KBM-7 (cell line): Measurements from ENCODE around the gene PLEKHG7.

Experiments
- DNase-seq: peaks from one replicate; pipeline ENCODE4 v3.0.0-alpha.2; 2015
- in situ Hi-C: fragments of 300-500 bp; cut with MboI; formaldehyde crosslinking; loops from 2 replicates; pipeline ENCODE4 v1.14.3; 2020; ENCODE audit warnings: low sequenced_read_pairs, low pct_unique_long_range_greater_than_20kb, mixed read lengths

Gene PLEKHG7

DNA sequence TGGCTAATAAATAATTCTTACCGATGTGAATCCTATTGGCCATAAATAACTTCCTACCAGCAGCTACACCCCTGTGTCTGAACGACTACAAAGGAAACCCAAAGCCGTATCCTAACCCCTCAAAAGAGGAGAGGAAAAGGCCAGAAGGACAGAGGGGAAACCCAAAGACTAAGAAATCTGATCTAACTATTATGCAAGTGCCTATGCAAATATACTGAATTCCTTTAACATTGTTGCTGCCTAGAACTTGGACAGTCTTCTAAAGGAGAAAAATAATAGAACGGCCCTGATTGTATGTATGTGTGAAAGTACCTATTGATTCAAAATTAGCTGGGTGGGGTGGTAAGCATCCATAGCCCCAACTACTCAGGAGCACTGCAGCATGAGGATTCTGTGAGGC lies 997 bp downstream of the PLEKHG7 start:
- in situ Hi-C loops: no loop called here
- DNase-seq: no peak

DNA sequence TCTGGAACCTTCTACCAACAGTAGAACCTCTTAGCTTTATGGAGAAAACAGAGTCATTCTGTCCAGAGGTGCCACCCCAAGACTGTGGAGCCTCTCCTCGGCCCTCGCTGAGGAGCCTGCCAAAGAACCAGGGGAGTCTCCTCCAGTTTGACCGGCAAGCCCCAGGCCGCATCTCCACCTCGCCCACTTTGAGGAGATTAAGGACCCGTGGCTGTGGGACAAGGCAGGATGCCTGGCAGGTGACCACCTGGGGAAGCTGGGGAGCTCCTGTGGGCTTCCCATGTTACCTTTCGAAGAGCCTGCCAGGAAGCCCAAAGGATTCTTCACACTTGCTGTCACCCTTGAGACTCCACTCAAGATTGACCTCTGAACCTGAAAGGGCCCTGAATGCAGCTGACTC lies 3.8 kb downstream of the PLEKHG7 start:
- in situ Hi-C loops: no loop called here
- no peak for DNase-seq

DNA sequence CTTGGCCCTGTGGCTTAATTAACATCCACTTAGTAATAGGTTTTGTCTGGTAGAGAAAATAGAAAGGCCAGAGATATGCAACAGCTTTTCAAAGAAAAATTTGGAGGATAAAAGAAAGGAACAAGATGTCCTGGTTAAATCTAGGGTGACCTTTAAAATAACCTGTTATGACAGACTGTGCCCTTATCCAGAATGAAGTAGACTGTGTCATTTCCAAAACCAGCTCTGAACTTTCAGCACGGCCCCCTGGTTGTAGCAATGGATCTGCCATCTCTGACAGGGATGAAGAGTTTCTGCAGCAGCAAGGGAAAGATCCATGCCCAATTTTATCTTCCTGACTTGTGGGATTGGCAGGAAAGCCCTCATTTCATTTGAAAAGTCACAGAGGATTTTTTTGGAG lies 5.1 kb downstream of the PLEKHG7 start:
- in situ Hi-C loops: no loop called here
- no peak for DNase-seq

GRCh38 chr12:92715625-92716024 lies 12.8 kb downstream of the PLEKHG7 start:
- in situ Hi-C loops: no loop called here
- DNase-seq: no peak

DNA sequence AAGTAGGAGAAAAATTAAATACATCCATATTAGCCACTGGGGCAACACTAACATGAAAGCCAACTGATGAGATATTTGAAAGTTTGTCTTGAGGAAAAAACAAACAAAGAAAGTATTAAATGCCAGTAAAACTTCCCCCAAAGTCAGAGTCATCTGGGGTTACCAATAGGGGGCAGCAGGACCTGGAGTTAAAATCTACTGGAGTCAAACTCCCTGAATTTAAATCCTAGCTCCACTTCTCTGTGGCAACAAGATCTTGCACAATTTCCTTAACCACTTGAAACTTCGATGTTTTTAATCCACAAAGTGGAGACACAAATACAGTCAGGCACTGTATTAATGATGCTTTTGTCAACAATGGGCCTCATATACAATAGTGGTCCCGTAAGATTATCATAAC lies 14.4 kb downstream of the PLEKHG7 start:
- peak; percentile 30 for DNase-seq
- in situ Hi-C loops: no loop called here

- DNase-seq: no peak
- in situ Hi-C loops: no loop called here
Measured at GRCh38 chr12:92718483-92718990, 15.7 kb downstream of the PLEKHG7 start.

GRCh38 chr12:92719674-92720073 lies 16.9 kb downstream of the PLEKHG7 start:
- no peak for DNase-seq
- in situ Hi-C loops: no loop called here

DNA sequence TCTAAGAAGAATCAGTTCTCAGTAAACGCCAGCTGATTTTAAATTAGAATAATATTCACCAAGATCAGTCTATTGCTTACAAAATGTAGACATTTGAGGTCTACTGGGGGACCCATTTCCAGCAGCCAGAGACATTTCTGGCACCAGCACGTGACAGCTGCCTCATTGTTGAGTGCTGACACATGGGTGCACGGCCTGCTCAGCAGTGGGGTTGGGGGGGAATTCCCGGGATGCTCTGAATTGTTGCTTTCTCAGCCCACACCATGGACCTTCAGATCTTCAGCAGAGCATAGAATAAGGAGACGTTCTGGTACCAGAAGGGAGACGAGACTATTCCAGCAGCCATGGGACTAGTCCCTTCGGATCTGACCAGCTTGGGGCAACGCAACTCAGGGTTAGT lies 18.3 kb downstream of the PLEKHG7 start:
- DNase-seq: no peak
- in situ Hi-C loops: no loop called here

DNA sequence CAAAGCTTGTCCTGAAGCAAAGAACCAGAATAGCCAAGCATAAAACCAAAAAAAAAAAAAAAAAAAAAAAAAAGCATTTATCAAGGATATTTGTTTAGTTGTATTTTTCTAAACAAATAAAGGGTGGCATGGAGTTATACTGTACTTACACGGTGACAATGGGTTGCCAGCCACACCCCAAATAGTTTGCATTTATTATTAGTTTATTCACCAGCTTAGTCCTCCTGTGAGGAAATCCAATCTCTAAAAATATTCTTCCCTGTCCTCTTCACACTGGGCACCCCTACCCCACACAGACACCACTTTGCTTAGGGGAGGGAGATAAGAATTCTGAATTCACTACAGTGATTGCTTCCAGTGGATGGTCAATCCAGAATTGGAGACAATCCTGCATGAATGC lies 18.9 kb downstream of the PLEKHG7 start:
- in situ Hi-C loops: no loop called here
- DNase-seq: no peak

DNA sequence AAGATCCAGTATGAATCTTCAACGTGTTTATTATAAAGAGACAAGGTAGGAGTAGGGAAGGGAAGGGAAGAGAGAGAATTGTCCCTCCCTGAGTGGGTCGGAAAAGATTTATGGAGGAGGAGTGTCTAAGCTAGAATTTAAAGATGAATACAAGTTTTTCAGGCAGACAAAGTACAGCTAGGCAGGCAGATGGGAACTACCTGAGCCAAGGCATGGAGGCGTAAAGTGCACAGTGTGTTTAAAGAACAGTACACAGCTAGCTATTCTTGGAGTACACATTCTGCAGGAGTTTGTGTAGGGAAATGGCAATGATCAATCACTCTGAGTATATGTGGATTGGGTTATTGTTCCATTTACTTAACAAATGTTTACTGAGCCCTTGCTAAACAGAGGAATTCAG lies 20.1 kb downstream of the PLEKHG7 start:
- in situ Hi-C loops: no loop called here
- no peak for DNase-seq

- in situ Hi-C loops: no loop called here
- DNase-seq: no peak
Measured at GRCh38 chr12:92726850-92727249, 24.1 kb downstream of the PLEKHG7 start.

- peak; percentile 4 for DNase-seq
- in situ Hi-C loops: no loop called here
Measured at GRCh38 chr12:92729773-92730305, 27.1 kb downstream of the PLEKHG7 start.

DNA sequence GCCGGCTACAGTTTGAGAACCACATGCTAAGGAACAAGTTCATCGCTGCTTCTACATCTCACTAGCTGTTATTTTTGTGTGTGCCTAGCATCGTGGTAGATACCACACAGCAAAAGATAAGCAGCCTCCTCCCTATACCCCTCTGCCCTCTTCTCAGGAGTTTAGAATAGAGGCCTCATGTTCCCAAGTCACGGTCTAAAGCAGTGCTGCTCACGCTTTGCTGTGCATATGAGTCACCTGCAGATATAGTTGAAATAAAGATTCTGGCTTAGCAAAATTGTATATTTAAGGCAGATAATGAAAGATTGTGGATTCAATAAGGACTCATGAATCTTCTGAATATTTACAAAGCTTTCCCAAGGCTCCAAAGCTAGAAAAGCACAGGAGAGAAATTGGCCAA lies 28.0 kb downstream of the PLEKHG7 start:
- DNase-seq: no peak
- in situ Hi-C loops: no loop called here

- in situ Hi-C loops: no loop called here
- DNase-seq: no peak
Measured at GRCh38 chr12:92732216-92732615, 29.4 kb downstream of the PLEKHG7 start.

DNA sequence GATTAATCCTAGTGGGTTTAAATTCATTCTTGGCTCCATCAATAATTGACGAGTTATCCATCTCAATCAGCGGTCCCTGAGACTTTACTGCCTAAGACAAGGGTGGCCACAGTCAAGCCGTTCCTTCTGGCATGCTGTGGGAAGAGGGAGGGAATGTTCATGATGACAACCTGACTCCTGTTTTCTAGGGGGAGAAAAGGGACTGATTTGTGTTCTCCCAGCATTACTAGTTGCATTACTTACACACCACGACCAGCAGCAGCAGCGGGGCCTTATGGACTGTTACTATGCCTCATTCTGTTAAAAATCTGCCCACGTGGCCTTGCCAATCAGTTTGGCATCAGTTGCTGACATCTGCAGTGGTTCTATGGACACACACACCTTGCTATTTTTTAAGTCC lies 29.9 kb downstream of the PLEKHG7 start:
- in situ Hi-C loops: no loop called here
- no peak for DNase-seq

DNA sequence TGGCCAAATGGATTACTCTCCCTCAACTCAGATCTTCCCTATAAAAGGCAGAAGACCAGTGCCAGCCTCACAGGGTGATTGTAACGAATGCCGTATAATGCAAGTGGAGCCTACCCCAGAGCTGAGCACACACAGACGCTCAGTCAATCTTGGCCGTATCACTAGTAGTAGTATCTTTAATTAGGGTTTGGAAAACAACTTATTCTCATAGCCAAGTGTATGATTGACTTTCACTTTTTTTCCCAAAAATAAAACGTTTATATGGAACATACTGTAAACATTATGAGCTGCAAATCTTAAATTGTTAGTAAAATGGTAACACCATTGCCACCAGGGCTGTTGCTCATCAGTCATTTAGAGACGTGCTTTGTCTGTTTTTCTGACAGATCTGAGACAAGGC lies 30.4 kb downstream of the PLEKHG7 start:
- in situ Hi-C loops: no loop called here
- DNase-seq: no peak

GRCh38 chr12:92733661-92734060 lies 30.9 kb downstream of the PLEKHG7 start:
- in situ Hi-C loops: no loop called here

GRCh38 chr12:92735131-92735721 lies 32.4 kb downstream of the PLEKHG7 start:
- DNase-seq: peak; percentile 34
- in situ Hi-C loops: no loop called here

More at GRCh38 chr12:92733661-92734060, 30.9 kb downstream of the PLEKHG7 start:
- DNase-seq: no peak

DNA sequence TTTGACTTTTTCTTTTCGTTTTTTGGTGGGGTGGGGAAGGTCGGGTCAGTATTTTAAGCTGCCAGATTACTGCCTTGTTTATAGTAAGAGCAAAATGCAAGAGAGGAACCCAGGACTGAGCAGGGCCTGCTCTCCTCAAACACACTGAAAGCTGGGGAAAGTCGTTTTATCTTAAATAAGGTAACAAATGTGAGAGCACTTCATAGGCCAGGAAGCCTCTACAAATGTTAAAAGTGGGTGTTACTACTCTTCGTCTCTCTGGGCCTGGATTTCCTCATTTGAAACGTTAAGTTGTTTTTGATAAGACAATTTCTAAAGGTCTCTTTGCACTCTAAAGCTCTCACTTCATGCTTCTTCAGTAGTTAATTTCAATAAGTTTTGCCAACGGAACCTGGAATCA lies 33.8 kb downstream of the PLEKHG7 start:
- in situ Hi-C loops: no loop called here
- DNase-seq: no peak

- in situ Hi-C loops: no loop called here
- no peak for DNase-seq
Measured at GRCh38 chr12:92737855-92738850, 35.4 kb downstream of the PLEKHG7 start.
